ENCODE measurements around the gene HHIPL1. TPM values are rescaled to one million over a fixed set of nuclear protein-coding genes. Genes with fewer than 3 reads are reported as not detected.

HHIPL1 gene
- total and polyA plus RNA-seq, 2 of the 8 experiments (the other 6 are each of a cell fraction or from before 2014, with no cell fraction given): 1.5 to 2.6 TPM

DNA sequence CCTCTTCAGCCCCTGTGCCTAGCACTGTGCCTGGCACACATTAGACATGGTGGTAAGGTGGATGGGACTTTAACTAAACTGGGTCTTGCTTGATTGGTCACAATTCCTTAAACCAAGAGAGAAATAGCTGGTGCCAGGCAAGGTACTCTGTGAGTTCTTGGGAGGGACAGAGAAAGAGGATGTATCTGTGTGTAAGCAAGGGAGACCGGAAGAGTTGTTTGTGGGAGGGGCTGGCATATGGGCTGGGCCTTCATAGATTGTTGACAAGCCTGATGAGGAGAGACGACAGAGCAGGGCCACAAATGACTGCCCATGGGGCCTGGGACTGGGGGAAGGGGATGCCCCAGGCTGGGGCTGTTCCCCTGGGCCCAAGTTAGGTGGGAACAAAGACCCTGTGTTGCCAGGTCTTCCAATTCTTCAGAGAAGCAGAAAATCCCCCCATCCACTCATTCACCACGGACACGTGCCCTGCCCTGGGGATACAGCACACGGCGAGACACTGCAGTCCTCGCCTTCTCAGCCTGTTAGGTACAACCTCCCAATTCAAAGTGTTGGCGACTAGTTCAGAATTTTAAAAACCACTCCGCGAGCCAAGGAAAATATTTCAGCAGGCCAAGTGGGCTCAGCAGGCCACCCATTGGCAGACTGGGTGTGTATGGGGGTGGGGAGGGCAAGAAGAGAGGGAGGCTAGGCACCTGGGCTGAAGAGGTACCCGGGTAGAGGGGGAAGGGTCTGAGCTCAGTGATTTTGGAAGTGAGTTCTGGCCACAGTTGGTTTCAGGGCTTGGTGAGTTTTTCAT is 27.8 kb downstream of the HHIPL1 start:
- CTCF ChIA-PET (ENCODE audit: partially characterized antibody): interaction anchor here (0.6 to 1.2 kb wide), 5 partner anchors 12 to 79 kb away, joined by 3 to 7 read pairs (median 3); partner anchors contain the start of gene CYP46A1
- Histone ChIP-seq H2BK20ac (ENCODE audit: low read length) (no peak overlapping the region), H3K56ac (replicated peaks; ENCODE audit: insufficient read length, low read depth, low read length) (no peak overlapping the region), H2BK5ac (ENCODE audit: low read depth, low read length) (no peak overlapping the region), H3K79me1 (ENCODE audit: low read depth, low read length) (no peaks in the 10 kb centered on the region), H3K23ac (ENCODE audit: insufficient read length) (no peak overlapping the region), H3K27me3 (replicated peaks in 1 of 4; ENCODE audit: control insufficient read depth in 3 of 4, extremely low read depth in 1 of 4, insufficient read depth in 3 of 4, low read length in 3 of 4) (no peaks in the 10 kb centered on the region), H4K8ac (ENCODE audit: extremely low read depth, insufficient read depth, low read length) (peak overlapping the region; percentile 51), H3K23me2 (ENCODE audit: low read depth, low read length) (no peaks in the 10 kb centered on the region), H3K4ac (replicated peaks; ENCODE audit: insufficient read length, low read depth, low read length) (no peak overlapping the region), H4K20me1 (replicated peaks in 1 of 2; ENCODE audit: control insufficient read depth in 1 of 2, insufficient read depth in 2 of 2, low read length in 2 of 2) (no peaks in the 10 kb centered on the region), H3K9me3 (ENCODE audit: insufficient read depth in 2 of 2, low read depth in 1 of 2, low read length in 1 of 2) (peaks cover 2 to 6% of the 10 kb centered on the region in 2 experiments; a peak in 2 of 4 replicates), H2BK15ac (ENCODE audit: low read length) (peak overlapping the region; percentile 88; the same call in 1 of the 2 replicates), H3K4me1 (replicated peaks in 1 of 4; ENCODE audit: control insufficient read depth in 3 of 4, insufficient read depth in 4 of 4, low read length in 3 of 4) (peaks cover 15 to 30% (median 22%) of the 10 kb centered on the region in 4 experiments), H4K5ac (ENCODE audit: insufficient read length, low read depth, low read length) (no peak overlapping the region), H4K91ac (replicated peaks; ENCODE audit: insufficient read length, low read length) (no peak overlapping the region), H3K4me2 (ENCODE audit: insufficient read depth in 1 of 2, low read depth in 2 of 2, low read length in 2 of 2) (no peak overlapping the region; a peak in 1 of 4 replicates), H2AFZ (ENCODE audit: low read length) (no peak overlapping the region), H3K18ac (ENCODE audit: extremely low read depth, low read length) (peak overlapping the region; percentile 51; the same call in 1 of the 2 replicates), H3K9ac (replicated peaks in 1 of 4; ENCODE audit: extremely low read depth in 1 of 4, low read depth in 3 of 4, low read length in 3 of 4) (no peak overlapping the region; a peak in 3 of 7 replicates), H3K4me3 (ENCODE audit: extremely low read depth in 1 of 4, insufficient read depth in 2 of 4, low read depth in 3 of 4, low read length in 4 of 4) (no peak overlapping the region), H2BK12ac (ENCODE audit: low read depth, low read length) (peak overlapping the region; percentile 53; the same call in 1 of the 2 replicates), H3K36me3 (ENCODE audit: control insufficient read depth in 2 of 4, insufficient read depth in 4 of 4, low read length in 3 of 4) (no peaks in the 10 kb centered on the region), H3K27ac (ENCODE audit: low read depth, low read length) (no peak overlapping the region), H3K79me2 (ENCODE audit: control insufficient read depth in 1 of 2, insufficient read depth in 2 of 2, low read length in 2 of 2) (no peaks in the 10 kb centered on the region), H2BK120ac (replicated peaks; ENCODE audit: low read depth, low read length) (no peak overlapping the region), H2AK5ac (ENCODE audit: low read depth, low read length) (peak overlapping the region; percentile 79; the same call in 1 of the 2 replicates), H3K14ac (ENCODE audit: insufficient read length) (no peak overlapping the region)
- DNase-seq (ENCODE audit: low read depth in 1 of 2, low spot score in 2 of 2) (no peak), FAIRE-seq (no peak)
- POLR2A ChIA-PET (ENCODE audit: partially characterized antibody): interaction anchor here (0.8 kb wide), 1 partner anchor 78 kb away, joined by 3 read pairs; no protein-coding TSS in a partner anchor
- no peak for TF ChIP-seq CTBP2 (IDR thresholded peaks at IDR 0.05; ENCODE audit: borderline replicate concordance, insufficient read depth, insufficient read length, low read length)
- no peak for TF ChIP-seq HDAC6 (IDR thresholded peaks at IDR 0.05; ENCODE audit: low read depth, low read length)
- no peak for TF ChIP-seq BCL11A (IDR thresholded peaks at IDR 0.05; ENCODE audit: low read depth in 2 of 2, low read length in 2 of 2)
- no peak for TF ChIP-seq RAD21 (IDR thresholded peaks at IDR 0.05 in 1 of 2, conservative IDR thresholded peaks at IDR 0.05 in 1 of 2; ENCODE audit: low read depth in 2 of 2, low read length in 2 of 2)
- 83% methylated on average over 10 of the region's 11 CpGs; no CpG with 5 or more reads in 1 of the 2 experiments for WGBS, 2 experiments (ENCODE audit: extremely low coverage in 1 of 2, insufficient coverage in 1 of 2, insufficient read length in 1 of 2, insufficient replicate concordance in 2 of 2, low coverage in 1 of 2, low lambda C conversion rate in 2 of 2, missing lambda C conversion rate in 1 of 2)

Data from H1 (cell line).